MM.1S (cell line): ENCODE results near the gene PNLIPRP1.

Source experiments
- CTCF ChIP-seq: fragments of 300-600 bp; sonication (generic); IDR thresholded peaks from 2 replicates; pipeline ENCODE4 v1.5.1; 2016; ENCODE audit warnings: antibody characterized with exemption, low read length, mixed read lengths
- EZH2 ChIP-seq: fragments of 300-600 bp; sonication (generic); optimal IDR thresholded peaks from 2 replicates; pipeline ENCODE3; 2017; ENCODE audit warnings: low read depth, mild to moderate bottlenecking, antibody characterized with exemption, low read length, mixed read lengths
- EZH2phosphoT487 ChIP-seq: fragments of 300-600 bp; sonication (generic); IDR thresholded peaks from 2 replicates; pipeline ENCODE4 v1.6.1; 2018; ENCODE audit warnings: antibody characterized with exemption, low read length

- TF ChIP-seq CTCF: no peak
- no peak for TF ChIP-seq EZH2
- no peak for TF ChIP-seq EZH2phosphoT487
Observed at GRCh38 chr10:116590590-116591444, at the start of gene PNLIPRP1.
